WTC11 (cell line): ENCODE measurements around the gene PHOSPHO2.
"Not testable (repeated sequence)": the region's sequence is repeated elsewhere in the genome, so short reads cannot be mapped to it uniquely, and the experiment has no call there.

Experiments
- CTCF ChIP-seq: fragments of 200-600 bp; IDR thresholded peaks from 2 replicates; pipeline ENCODE4 v1.8.0; 2022; ENCODE audit warnings: antibody characterized with exemption
- FOXJ3 ChIP-seq: sonication (generic); formaldehyde crosslinking; IDR thresholded peaks from 2 replicates; pipeline ENCODE4 v1.9.0; 2021; ENCODE audit warnings: missing genetic modification reagents, mild to moderate bottlenecking, borderline replicate concordance
- MXD4 ChIP-seq: fragments of 250-450 bp; sonication (Bioruptor Pico); IDR thresholded peaks from 2 replicates; pipeline ENCODE4 v1.8.0; 2021; ENCODE audit warnings: mild to moderate bottlenecking, moderate library complexity, borderline replicate concordance
- MYBL2 ChIP-seq: sonication (generic); formaldehyde crosslinking; IDR thresholded peaks from 2 replicates; pipeline ENCODE4 v1.8.1; 2023; ENCODE audit warnings: mild to moderate bottlenecking, moderate library complexity, missing genetic modification reagents
- ZBTB43 ChIP-seq: sonication (generic); formaldehyde crosslinking; IDR thresholded peaks from 2 replicates; pipeline ENCODE4 v1.8.1; 2023; ENCODE audit warnings: mild to moderate bottlenecking, missing genetic modification reagents

DNA sequence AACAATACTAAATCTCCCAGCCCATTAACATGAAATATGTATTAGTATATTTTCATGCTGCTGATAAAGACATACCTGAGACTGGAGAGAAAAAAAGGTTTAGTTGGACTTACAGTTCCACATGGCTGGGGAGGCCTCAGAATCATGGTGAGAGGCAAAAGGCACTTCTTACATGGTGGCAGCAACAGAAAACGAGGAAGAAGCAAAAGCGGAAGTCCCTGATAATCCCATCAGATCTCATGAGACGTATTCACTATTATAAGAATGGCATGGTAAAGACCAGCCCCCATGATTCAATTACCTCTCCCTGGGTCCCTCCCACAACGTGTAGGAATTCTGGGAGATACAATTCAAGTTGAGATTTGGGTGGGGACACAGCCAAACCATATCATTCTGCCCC, 7.4 kb upstream of the PHOSPHO2 start:
- TF ChIP-seq MXD4; CTCF; ZBTB43 (CRISPR knock-in tag); MYBL2 (CRISPR knock-in tag); FOXJ3 (CRISPR knock-in tag): not testable (repeated sequence)
